Right lobe of liver (tissue), 6 donors: ENCODE measurements around the gene ITGB1BP1. TPM values are rescaled to one million over a fixed set of nuclear protein-coding genes. Genes with fewer than 3 reads are reported as not detected.
A peak's percentile ranks its signal among the peaks of the same experiment; 100 is the strongest.

Experiments used
- ATAC-seq, 4 donors: fragments of 200-7000 bp; cut with Tn5 transposase; one replicate each; pipeline ENCODE4 v1.9.1; 2020; ENCODE audit warnings: mild to moderate bottlenecking in 4 of 4, moderate library complexity in 4 of 4
- DNase-seq, 3 donors: peaks; one replicate each; pipeline ENCODE4 v3.0.0-alpha.2; 2020
- H3K27ac ChIP-seq, 3 donors: fragments of 200-600 bp; one replicate each; pipeline ENCODE4 v1.8.0; 2022
- H3K27me3 ChIP-seq, 2 donors: fragments of 200-600 bp; one replicate each; pipeline ENCODE4 v1.8.0; 2022
- H3K36me3 ChIP-seq, 4 donors: fragments of 200-600 bp; sonication (generic) in 1 of 4; one replicate each; pipeline versions ENCODE4 v1.5.1 to v1.8.0; 2017 to 2022; ENCODE audit warnings: control low read depth in 1 of 4
- H3K4me1 ChIP-seq, 4 donors: fragments of 200-600 bp; sonication (generic) in 1 of 4; one replicate each; pipeline versions ENCODE4 v1.5.1 to v1.8.0; 2017 to 2022; ENCODE audit warnings: control low read depth in 1 of 4
- H3K4me3 ChIP-seq, 3 donors: fragments of 200-600 bp; one replicate each; pipeline ENCODE4 v1.8.0; 2022
- H3K9me3 ChIP-seq, 4 donors: fragments of 200-600 bp; sonication (generic) in 1 of 4; one replicate each; pipeline versions ENCODE4 v1.5.1 to v1.8.0; 2017 to 2022; ENCODE audit warnings: control low read depth in 1 of 4
- POLR2A ChIP-seq: fragments of 450-650 bp; IDR thresholded peaks from one replicate; pipeline ENCODE4 v1.6.1; 2017; ENCODE audit warnings: antibody characterized with exemption, mild to moderate bottlenecking
- WGBS: methylation state at CpG from one replicate; pipeline ENCODE4 v1.1.6; 2018; ENCODE audit warnings: low coverage, low lambda C conversion rate; ENCODE audit not compliant: insufficient coverage; ENCODE audit errors: missing lambda C conversion rate; 5-methylcytosine and 5-hydroxymethylcytosine counted together
- intact Hi-C, 2 donors: fragments of 100-400 bp; cut with DNase I; formaldehyde crosslinking; loops; one replicate each; pipeline versions ENCODE4 v1.11.2 to v1.14.1; 2022
- total RNA-seq, 6 experiments: library from RNA; depleted of rRNA in 2 of 6; stranded (reverse); fragments of >200 nt in 2 of 6; fragmentation: NEBNext Ultra II Directional in 3 of 6; extraction: Animal tissue kit (Norgen Biotek cat#: 25700) in 3 of 6; gene quantifications; one replicate each; pipeline versions ENCODE4 v1.1.0 to v1.2.4, GENCODE V29; 2016 to 2023
- TF ChIP-seq, protein P1 (sequence below), 4 donors: fragments of 200-600 bp in 3 of 4; fragments of 450-650 bp in 1 of 4; IDR thresholded peaks; one replicate each; pipeline versions ENCODE4 v1.5.1 to v1.8.0; 2016 to 2022; ENCODE audit warnings: antibody characterized with exemption in 4 of 4, mild to moderate bottlenecking in 2 of 4
- donor health status: DM: no; HTN: yes; CAD: no.
- donor health status: DM: no; HTN: no; CAD: no.
- donor health status: DM: no; HTN: no; CAD: no.
- donor health status: DM: no; HTN: yes; CAD: no.
- donor health status: DM: no; HTN: yes; CAD: no.

Gene ITGB1BP1
- total RNA-seq, 6 experiments from 2014 or later: 9.6 to 28.5 (median 20.8) TPM

- Histone ChIP-seq H3K27ac (peak overlapping the region in 1 of 3 donors; percentile 51), H3K27me3 (no peaks in the 10 kb centered on the region), H3K9me3 (no peaks in the 10 kb centered on the region), H3K4me1 (peaks cover 0 to 5% (median 0%) of the 10 kb centered on the region in 4 donors), H3K36me3 (no peaks in the 10 kb centered on the region), H3K4me3 (no peak overlapping the region)
- TF ChIP-seq POLR2A: no peak
- TF ChIP-seq, protein P1, sequence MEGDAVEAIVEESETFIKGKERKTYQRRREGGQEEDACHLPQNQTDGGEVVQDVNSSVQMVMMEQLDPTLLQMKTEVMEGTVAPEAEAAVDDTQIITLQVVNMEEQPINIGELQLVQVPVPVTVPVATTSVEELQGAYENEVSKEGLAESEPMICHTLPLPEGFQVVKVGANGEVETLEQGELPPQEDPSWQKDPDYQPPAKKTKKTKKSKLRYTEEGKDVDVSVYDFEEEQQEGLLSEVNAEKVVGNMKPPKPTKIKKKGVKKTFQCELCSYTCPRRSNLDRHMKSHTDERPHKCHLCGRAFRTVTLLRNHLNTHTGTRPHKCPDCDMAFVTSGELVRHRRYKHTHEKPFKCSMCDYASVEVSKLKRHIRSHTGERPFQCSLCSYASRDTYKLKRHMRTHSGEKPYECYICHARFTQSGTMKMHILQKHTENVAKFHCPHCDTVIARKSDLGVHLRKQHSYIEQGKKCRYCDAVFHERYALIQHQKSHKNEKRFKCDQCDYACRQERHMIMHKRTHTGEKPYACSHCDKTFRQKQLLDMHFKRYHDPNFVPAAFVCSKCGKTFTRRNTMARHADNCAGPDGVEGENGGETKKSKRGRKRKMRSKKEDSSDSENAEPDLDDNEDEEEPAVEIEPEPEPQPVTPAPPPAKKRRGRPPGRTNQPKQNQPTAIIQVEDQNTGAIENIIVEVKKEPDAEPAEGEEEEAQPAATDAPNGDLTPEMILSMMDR (IDR thresholded peaks at IDR 0.05): no peak
- DNase-seq (no peak), ATAC-seq (no peak)
- intact Hi-C loops: loop anchor here in 1 of 2 donors (10.0 kb wide), 1 partner anchor 233 kb away; no protein-coding TSS in a partner anchor
- WGBS: 69% methylated on average over 7 of the region's 9 CpGs
These were observed 45.7 kb downstream of the ITGB1BP1 start for GRCh38 chr2:9377461-9378097.

DNA sequence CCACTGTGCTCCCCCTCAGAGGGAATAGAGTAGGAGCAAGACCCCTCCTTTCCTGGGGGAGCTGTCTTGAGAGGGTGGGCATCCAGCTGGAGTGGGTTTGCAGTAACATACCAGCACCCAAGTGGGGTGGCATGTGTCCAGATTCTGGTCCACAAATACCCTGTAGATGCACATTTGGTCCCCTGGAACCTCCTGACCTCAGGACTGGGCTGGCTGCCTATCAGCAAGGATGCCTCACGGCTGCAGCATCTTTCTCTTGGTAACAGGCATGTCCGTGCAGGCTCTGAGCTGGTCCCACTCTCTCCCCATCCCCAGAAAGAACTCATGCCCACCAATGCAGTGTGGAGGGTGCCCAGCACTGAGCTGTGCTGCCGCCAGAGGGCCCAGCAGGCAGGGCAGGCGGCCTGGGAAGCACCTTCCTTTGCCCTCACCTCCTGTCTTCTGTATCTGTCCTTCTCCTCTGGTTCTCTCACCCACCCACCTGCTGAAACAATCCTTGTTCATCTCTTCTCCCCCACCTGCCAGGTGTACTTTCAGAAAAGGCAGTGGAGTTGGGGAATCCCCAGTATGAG lies 47.4 kb downstream of the ITGB1BP1 start:
- ATAC-seq: no peak
- Histone ChIP-seq H3K4me3 (no peak overlapping the region), H3K4me1 (peaks cover 0 to 5% (median 0%) of the 10 kb centered on the region in 4 donors), H3K27ac (no peak overlapping the region), H3K9me3 (no peaks in the 10 kb centered on the region), H3K27me3 (no peaks in the 10 kb centered on the region), H3K36me3 (no peaks in the 10 kb centered on the region)
- no peak for DNase-seq
- 100% methylated on average over 1 of the region's 4 CpGs for WGBS
- no peak for TF ChIP-seq POLR2A
- TF ChIP-seq, protein P1 (IDR thresholded peaks at IDR 0.05): no peak
- intact Hi-C loops: loop anchor here in 1 of 2 donors (10.0 kb wide), 1 partner anchor 231 kb away; no protein-coding TSS in a partner anchor

DNA sequence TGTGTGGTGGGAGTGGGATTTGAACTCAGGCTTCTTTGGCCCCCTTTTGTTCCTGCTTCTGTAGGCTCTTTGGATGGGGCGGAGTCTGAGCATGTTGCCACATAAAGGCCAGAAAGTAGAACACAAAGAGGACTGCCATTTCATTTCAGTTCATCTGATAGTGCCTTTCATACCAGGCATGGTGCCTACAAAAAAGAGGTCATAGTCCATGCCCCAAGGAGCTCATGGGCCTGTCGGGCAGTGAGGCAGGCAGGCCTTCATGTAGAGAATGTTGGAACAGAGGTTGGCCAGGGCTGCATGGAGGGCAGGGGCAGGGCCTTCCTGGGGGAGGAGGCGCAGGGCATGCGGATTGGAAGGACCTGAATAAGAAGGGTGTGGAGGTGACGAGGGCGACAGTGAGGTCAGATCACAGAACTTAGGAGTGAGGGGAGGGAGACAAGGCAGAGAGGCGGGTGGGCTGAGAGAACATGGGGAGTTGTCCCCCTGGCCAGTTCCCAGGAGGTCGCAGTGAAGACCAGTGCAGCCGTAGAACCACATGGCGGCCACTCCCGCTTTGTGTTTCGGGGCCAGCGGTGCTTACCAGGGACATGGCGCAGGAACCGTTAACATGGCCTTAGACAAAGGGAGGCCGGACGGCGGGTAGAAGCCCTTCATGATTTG lies 49.1 kb downstream of the ITGB1BP1 start:
- ATAC-seq: peak in 3 of 4 donors; percentile 13 to 85 (median 50)
- H3K36me3 ChIP-seq: no peaks in the 10 kb centered on the region

DNA sequence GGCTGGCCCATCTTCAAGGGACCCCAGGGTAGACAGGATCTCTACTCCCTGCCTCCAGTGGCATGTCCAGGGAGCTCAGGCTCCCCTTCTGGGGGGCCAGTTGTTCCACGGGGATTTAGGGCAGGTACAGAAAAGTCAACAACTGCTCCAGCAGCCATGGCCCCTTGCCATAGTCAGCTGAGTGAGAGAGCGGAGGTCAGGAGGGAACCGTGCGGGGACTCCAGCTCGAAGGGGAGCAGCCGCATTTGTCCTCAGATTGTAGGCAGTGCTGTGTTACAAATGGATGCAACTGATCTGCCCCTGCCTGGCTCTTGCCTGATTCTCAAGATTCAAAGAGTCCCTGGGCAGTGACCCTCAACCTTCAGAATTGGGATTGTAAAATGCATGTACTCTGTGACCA lies 49.9 kb downstream of the ITGB1BP1 start:
- DNase-seq (no peak), ATAC-seq (peak in 2 of 4 donors; percentile 33 to 52)
- Histone ChIP-seq H3K36me3 (no peaks in the 10 kb centered on the region), H3K27me3 (no peaks in the 10 kb centered on the region), H3K27ac (no peak overlapping the region), H3K4me3 (no peak overlapping the region), H3K9me3 (no peaks in the 10 kb centered on the region), H3K4me1 (peaks cover 0 to 5% (median 0%) of the 10 kb centered on the region in 4 donors)
- intact Hi-C loops: loop anchor here in 1 of 2 donors (10.0 kb wide), 1 partner anchor 229 kb away; no protein-coding TSS in a partner anchor
- TF ChIP-seq POLR2A: no peak
- WGBS: no CpG with 5 or more reads among the region's 6 CpGs

More for the DNA sequence above, 49.1 kb downstream of the ITGB1BP1 start:
- intact Hi-C loops: loop anchor here in 1 of 2 donors (10.0 kb wide), 1 partner anchor 229 kb away; no protein-coding TSS in a partner anchor
- no peak overlapping the region for H3K4me3 ChIP-seq
- 86% methylated on average over 11 of the region's 18 CpGs for WGBS
- H3K27me3 ChIP-seq: no peaks in the 10 kb centered on the region
- H3K9me3 ChIP-seq: no peaks in the 10 kb centered on the region
- H3K4me1 ChIP-seq: peaks cover 0 to 5% (median 0%) of the 10 kb centered on the region in 4 donors
- no peak for DNase-seq
- no peak overlapping the region for H3K27ac ChIP-seq
- TF ChIP-seq POLR2A: no peak
- TF ChIP-seq, protein P1 (IDR thresholded peaks at IDR 0.05): no peak
